A673 (cell line): Measurements from ENCODE around the gene INSRR. TPM values are rescaled to one million over a fixed set of nuclear protein-coding genes. Genes with fewer than 3 reads are reported as not detected.

Experiments
- BruUV-seq: library from RNA; stranded (reverse); fragments of 400-500 nt; replicated peaks from 2 replicates; lab custom pipeline; 2021; lab: Mats Ljungman, UMichigan
- CTCF ChIA-PET: fragments of 300-600 bp; sonication (Branson Sonifier 250); formaldehyde crosslinking; loops from one replicate; lab custom pipeline; 2022; ENCODE audit warnings: antibody characterized with exemption; lab: Charles Lee
- POLR2A ChIA-PET: fragments of 300-600 bp; sonication (Branson Sonifier 250); formaldehyde crosslinking; loops from one replicate; lab custom pipeline; 2022; ENCODE audit warnings: antibody characterized with exemption; ENCODE audit not compliant: low non-redundant PET; lab: Charles Lee
- DNase-seq: peaks from one replicate; pipeline ENCODE4 v3.0.0-alpha.2; 2015; ENCODE audit warnings: low spot score
- H3K27ac ChIP-seq: fragments of 200-600 bp; sonication (generic); 2 replicates; pipeline ENCODE4 v1.5.1; 2016; ENCODE audit warnings: mixed run types, low read depth, mild to moderate bottlenecking, mixed read lengths, antibody characterized with exemption, low read length; ENCODE audit not compliant: poor library complexity, severe bottlenecking
- H3K27me3 ChIP-seq: fragments of 200-600 bp; sonication (generic); replicated peaks from 2 replicates; pipeline ENCODE4 v1.6.1; 2017; ENCODE audit warnings: mixed run types, low read depth, mild to moderate bottlenecking, mixed read lengths, antibody characterized with exemption, low read length; ENCODE audit not compliant: insufficient read depth, poor library complexity
- H3K36me3 ChIP-seq: fragments of 200-600 bp; sonication (generic); 2 replicates; pipeline ENCODE4 v1.6.1; 2016; ENCODE audit warnings: mixed run types, mild to moderate bottlenecking, mixed read lengths, antibody characterized with exemption, low read length; ENCODE audit not compliant: insufficient read depth, poor library complexity, severe bottlenecking
- H3K4me1 ChIP-seq: fragments of 200-600 bp; sonication (generic); 2 replicates; pipeline ENCODE4 v1.6.1; 2017; ENCODE audit warnings: mixed run types, mild to moderate bottlenecking, mixed read lengths, antibody characterized with exemption, low read length; ENCODE audit not compliant: insufficient read depth, poor library complexity, severe bottlenecking
- H3K4me3 ChIP-seq: fragments of 200-600 bp; sonication (generic); 2 replicates; pipeline ENCODE4 v1.5.1; 2016; ENCODE audit warnings: low read depth, mixed run types, mild to moderate bottlenecking, mixed read lengths, low read length; ENCODE audit not compliant: poor library complexity, severe bottlenecking
- H3K9me3 ChIP-seq: fragments of 200-600 bp; sonication (generic); 2 replicates; pipeline ENCODE4 v1.6.1; 2016; ENCODE audit warnings: mixed run types, low read depth, mild to moderate bottlenecking, mixed read lengths, antibody characterized with exemption, low read length; ENCODE audit not compliant: poor library complexity, severe bottlenecking
- EZH2 ChIP-seq: fragments of 200-600 bp; sonication (generic); IDR thresholded peaks from 2 replicates; pipeline ENCODE4 v1.6.1; 2017; ENCODE audit warnings: borderline replicate concordance, low read depth, mild to moderate bottlenecking, mixed read lengths, antibody characterized with exemption, low read length; ENCODE audit not compliant: poor library complexity, severe bottlenecking
- intact Hi-C: fragments of 100-400 bp; cut with micrococcal nuclease; formaldehyde crosslinking; loops from one replicate; pipeline ENCODE4 v1.10.0; 2022; ENCODE audit not compliant: unreplicated experiment
- total RNA-seq: library from RNA; stranded (reverse); gene quantifications from 2 replicates; pipeline ENCODE4 v1.2.3, GENCODE V29; 2021
- TF ChIP-seq, protein P1 (sequence below): fragments of 300-800, 200-600 bp; sonication (generic); conservative IDR thresholded peaks from 2 replicates; pipeline ENCODE4 v1.5.1; 2017; ENCODE audit warnings: low read depth, mild to moderate bottlenecking, antibody characterized with exemption, low read length, moderate library complexity, mixed read lengths

INSRR gene
- total RNA-seq, 1 experiment from 2014 or later, result 0.15 TPM

GRCh38 chr1:156905651-156906050, 46.7 kb upstream of the INSRR start:
- no peak overlapping the region for H3K27ac ChIP-seq

GRCh38 chr1:156905176-156905575, 46.3 kb upstream of the INSRR start:
- Histone ChIP-seq H3K27ac (no peak overlapping the region), H3K4me1 (no peaks in the 10 kb centered on the region), H3K9me3 (no peaks in the 10 kb centered on the region), H3K4me3 (no peak overlapping the region), H3K36me3 (no peaks in the 10 kb centered on the region), H3K27me3 (no peaks in the 10 kb centered on the region)
- POLR2A ChIA-PET, result no interaction called here
- intact Hi-C loops, result no loop called here
- BruUV-seq, result no TSS peak
- TF ChIP-seq EZH2, result no peak
- TF ChIP-seq, protein P1, sequence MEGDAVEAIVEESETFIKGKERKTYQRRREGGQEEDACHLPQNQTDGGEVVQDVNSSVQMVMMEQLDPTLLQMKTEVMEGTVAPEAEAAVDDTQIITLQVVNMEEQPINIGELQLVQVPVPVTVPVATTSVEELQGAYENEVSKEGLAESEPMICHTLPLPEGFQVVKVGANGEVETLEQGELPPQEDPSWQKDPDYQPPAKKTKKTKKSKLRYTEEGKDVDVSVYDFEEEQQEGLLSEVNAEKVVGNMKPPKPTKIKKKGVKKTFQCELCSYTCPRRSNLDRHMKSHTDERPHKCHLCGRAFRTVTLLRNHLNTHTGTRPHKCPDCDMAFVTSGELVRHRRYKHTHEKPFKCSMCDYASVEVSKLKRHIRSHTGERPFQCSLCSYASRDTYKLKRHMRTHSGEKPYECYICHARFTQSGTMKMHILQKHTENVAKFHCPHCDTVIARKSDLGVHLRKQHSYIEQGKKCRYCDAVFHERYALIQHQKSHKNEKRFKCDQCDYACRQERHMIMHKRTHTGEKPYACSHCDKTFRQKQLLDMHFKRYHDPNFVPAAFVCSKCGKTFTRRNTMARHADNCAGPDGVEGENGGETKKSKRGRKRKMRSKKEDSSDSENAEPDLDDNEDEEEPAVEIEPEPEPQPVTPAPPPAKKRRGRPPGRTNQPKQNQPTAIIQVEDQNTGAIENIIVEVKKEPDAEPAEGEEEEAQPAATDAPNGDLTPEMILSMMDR, result no peak
- CTCF ChIA-PET, result no interaction called here
- DNase-seq, result no peak

More at GRCh38 chr1:156905651-156906050, 46.7 kb upstream of the INSRR start:
- Histone ChIP-seq H3K4me1 (no peaks in the 10 kb centered on the region), H3K4me3 (no peak overlapping the region), H3K27me3 (no peaks in the 10 kb centered on the region), H3K9me3 (no peaks in the 10 kb centered on the region), H3K36me3 (no peaks in the 10 kb centered on the region)
- POLR2A ChIA-PET, result no interaction called here
- CTCF ChIA-PET, result no interaction called here
- DNase-seq, result no peak
- TF ChIP-seq, protein P1, result no peak
- no peak for TF ChIP-seq EZH2
- intact Hi-C loops, result no loop called here
- no TSS peak for BruUV-seq

DNA sequence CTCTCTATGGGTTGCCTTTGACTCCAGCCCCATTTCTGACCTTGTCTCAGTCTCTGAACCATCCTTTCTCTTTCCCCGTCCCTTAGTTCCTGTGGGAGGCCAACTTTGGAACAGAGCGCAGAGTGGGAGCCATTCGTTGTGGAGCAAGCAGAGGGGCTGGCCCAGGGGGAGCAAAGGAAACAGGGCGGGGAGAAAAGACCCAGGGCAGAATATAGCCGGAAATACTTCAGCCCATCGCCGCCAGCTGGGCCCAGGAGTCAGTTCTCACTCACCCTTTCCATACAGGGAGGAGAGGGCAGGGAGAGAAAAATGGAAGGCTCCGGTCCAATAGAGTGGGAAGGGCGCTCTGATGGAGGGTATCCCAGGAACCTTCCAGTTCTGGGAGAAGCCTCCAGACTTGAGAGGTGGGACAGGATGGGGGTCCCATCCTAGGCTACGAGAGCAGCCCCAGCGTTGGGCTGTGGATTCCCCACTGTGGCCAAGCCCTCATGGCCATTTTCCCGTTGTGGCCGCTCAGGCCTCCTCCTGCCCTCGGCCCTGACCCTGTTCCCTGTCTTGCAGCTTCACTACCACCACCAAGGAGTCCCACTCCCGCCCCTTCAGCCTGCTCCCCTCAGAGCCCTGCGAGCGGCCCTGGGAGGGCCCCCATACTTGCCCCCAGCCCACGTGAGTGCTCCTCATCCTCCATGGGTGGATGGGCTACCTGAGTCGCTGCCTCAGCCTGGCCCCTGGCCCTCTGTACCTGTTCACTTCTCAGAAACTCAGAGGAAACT, 45.5 kb upstream of the INSRR start:
- Histone ChIP-seq H3K36me3 (no peaks in the 10 kb centered on the region), H3K4me3 (no peak overlapping the region), H3K9me3 (no peaks in the 10 kb centered on the region), H3K27ac (no peak overlapping the region), H3K27me3 (no peaks in the 10 kb centered on the region), H3K4me1 (no peaks in the 10 kb centered on the region)
- BruUV-seq, result no TSS peak
- TF ChIP-seq, protein P1, result no peak
- TF ChIP-seq EZH2, result no peak
- ChIA-PET CTCF (no interaction called here), POLR2A (no interaction called here)
- intact Hi-C loops, result no loop called here
- DNase-seq, result no peak
